WTC11 (cell line): ENCODE data around the gene HOXD8.

Experiments used
- ARID4B ChIP-seq: sonication (generic); formaldehyde crosslinking; IDR thresholded peaks from 2 replicates; pipeline ENCODE4 v1.8.0; 2023; ENCODE audit warnings: missing genetic modification reagents, mild to moderate bottlenecking, borderline replicate concordance
- CREM ChIP-seq: sonication (generic); formaldehyde crosslinking; IDR thresholded peaks from 2 replicates; pipeline ENCODE4 v1.8.1; 2022; ENCODE audit warnings: mild to moderate bottlenecking, missing genetic modification reagents, moderate library complexity
- CTCF ChIP-seq: fragments of 200-600 bp; IDR thresholded peaks from 2 replicates; pipeline ENCODE4 v1.8.0; 2022; ENCODE audit warnings: antibody characterized with exemption
- ESRRA ChIP-seq: sonication (generic); formaldehyde crosslinking; IDR thresholded peaks from 2 replicates; pipeline ENCODE4 v1.8.1; 2022; ENCODE audit warnings: mild to moderate bottlenecking, missing genetic modification reagents, borderline replicate concordance
- GTF2I ChIP-seq: fragments of 250-450 bp; sonication (Bioruptor Pico); conservative IDR thresholded peaks from 2 replicates; pipeline ENCODE4 v1.4.0; 2021; ENCODE audit warnings: mild to moderate bottlenecking
- IRF2 ChIP-seq: sonication (generic); formaldehyde crosslinking; IDR thresholded peaks from 2 replicates; pipeline ENCODE4 v1.8.0; 2022; ENCODE audit warnings: low read depth, missing genetic modification reagents, borderline replicate concordance
- JAZF1 ChIP-seq: fragments of 250-450 bp; sonication (Bioruptor Pico); IDR thresholded peaks from 2 replicates; pipeline ENCODE4 v1.9.0; 2021; ENCODE audit warnings: moderate library complexity, mild to moderate bottlenecking, inconsistent platforms
- SMAD3 ChIP-seq: sonication (generic); formaldehyde crosslinking; IDR thresholded peaks from 2 replicates; pipeline ENCODE4 v1.8.0; 2022; ENCODE audit warnings: missing genetic modification reagents, mild to moderate bottlenecking, borderline replicate concordance
- SP1 ChIP-seq: sonication (generic); formaldehyde crosslinking; conservative IDR thresholded peaks from 2 replicates; pipeline ENCODE4 v1.8.1; 2022; ENCODE audit warnings: missing genetic modification reagents
- TCF7 ChIP-seq: sonication (generic); formaldehyde crosslinking; IDR thresholded peaks from 2 replicates; pipeline ENCODE4 v1.8.0; 2022; ENCODE audit warnings: mild to moderate bottlenecking, low read depth, missing genetic modification reagents, moderate library complexity
- TEAD4 ChIP-seq: sonication (generic); formaldehyde crosslinking; IDR thresholded peaks from 2 replicates; pipeline ENCODE4 v1.8.0; 2022; ENCODE audit warnings: mild to moderate bottlenecking, missing genetic modification reagents
- TF ChIP-seq, protein P1 (sequence below): sonication (generic); formaldehyde crosslinking; IDR thresholded peaks from 2 replicates; pipeline ENCODE4 v1.8.1; 2022; ENCODE audit warnings: low read depth, missing genetic modification reagents, borderline replicate concordance
- TF ChIP-seq, protein P2 (sequence below): sonication (generic); formaldehyde crosslinking; IDR thresholded peaks from 2 replicates; pipeline ENCODE4 v1.8.0; 2022; ENCODE audit warnings: mild to moderate bottlenecking, missing genetic modification reagents
- TF ChIP-seq, protein P3 (sequence below): sonication (generic); formaldehyde crosslinking; IDR thresholded peaks from 2 replicates; pipeline ENCODE4 v1.8.1; 2023; ENCODE audit warnings: mild to moderate bottlenecking, missing genetic modification reagents

- TF ChIP-seq SP1 (CRISPR knock-in tag) (no peak), CTCF (no peak), TCF7 (CRISPR knock-in tag) (no peak), JAZF1 (CRISPR knock-in tag) (no peak), ESRRA (no peak), GTF2I (CRISPR knock-in tag) (no peak), IRF2 (CRISPR knock-in tag) (no peak), TEAD4 (no peak), SMAD3 (no peak), CREM (no peak), ARID4B (CRISPR knock-in tag) (no peak)
- TF ChIP-seq, protein P1, sequence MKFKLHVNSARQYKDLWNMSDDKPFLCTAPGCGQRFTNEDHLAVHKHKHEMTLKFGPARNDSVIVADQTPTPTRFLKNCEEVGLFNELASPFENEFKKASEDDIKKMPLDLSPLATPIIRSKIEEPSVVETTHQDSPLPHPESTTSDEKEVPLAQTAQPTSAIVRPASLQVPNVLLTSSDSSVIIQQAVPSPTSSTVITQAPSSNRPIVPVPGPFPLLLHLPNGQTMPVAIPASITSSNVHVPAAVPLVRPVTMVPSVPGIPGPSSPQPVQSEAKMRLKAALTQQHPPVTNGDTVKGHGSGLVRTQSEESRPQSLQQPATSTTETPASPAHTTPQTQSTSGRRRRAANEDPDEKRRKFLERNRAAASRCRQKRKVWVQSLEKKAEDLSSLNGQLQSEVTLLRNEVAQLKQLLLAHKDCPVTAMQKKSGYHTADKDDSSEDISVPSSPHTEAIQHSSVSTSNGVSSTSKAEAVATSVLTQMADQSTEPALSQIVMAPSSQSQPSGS, result no peak
- TF ChIP-seq, protein P2, sequence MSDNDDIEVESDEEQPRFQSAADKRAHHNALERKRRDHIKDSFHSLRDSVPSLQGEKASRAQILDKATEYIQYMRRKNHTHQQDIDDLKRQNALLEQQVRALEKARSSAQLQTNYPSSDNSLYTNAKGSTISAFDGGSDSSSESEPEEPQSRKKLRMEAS (CRISPR knock-in tag), result no peak
- TF ChIP-seq, protein P3, sequence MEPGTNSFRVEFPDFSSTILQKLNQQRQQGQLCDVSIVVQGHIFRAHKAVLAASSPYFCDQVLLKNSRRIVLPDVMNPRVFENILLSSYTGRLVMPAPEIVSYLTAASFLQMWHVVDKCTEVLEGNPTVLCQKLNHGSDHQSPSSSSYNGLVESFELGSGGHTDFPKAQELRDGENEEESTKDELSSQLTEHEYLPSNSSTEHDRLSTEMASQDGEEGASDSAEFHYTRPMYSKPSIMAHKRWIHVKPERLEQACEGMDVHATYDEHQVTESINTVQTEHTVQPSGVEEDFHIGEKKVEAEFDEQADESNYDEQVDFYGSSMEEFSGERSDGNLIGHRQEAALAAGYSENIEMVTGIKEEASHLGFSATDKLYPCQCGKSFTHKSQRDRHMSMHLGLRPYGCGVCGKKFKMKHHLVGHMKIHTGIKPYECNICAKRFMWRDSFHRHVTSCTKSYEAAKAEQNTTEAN (CRISPR knock-in tag), result no peak
Observed at GRCh38 chr2:176165370-176166050, 36.0 kb downstream of the HOXD8 start.
